NCI-H1417 treated with DMSO at 0.1 percent for 48 hours (cell line): ENCODE results near the gene FTSJ3.

ENCODE experiments used
- DNase-seq: peaks from one replicate; lab custom pipeline; 2025; lab: John Stamatoyannopoulos, UW

The FTSJ3 gene

GRCh38 chr17:63785556-63785955 lies 41.9 kb downstream of the FTSJ3 start:
- DNase-seq = no peak

GRCh38 chr17:63783522-63783921 lies 43.9 kb downstream of the FTSJ3 start:
- DNase-seq = no peak

DNA sequence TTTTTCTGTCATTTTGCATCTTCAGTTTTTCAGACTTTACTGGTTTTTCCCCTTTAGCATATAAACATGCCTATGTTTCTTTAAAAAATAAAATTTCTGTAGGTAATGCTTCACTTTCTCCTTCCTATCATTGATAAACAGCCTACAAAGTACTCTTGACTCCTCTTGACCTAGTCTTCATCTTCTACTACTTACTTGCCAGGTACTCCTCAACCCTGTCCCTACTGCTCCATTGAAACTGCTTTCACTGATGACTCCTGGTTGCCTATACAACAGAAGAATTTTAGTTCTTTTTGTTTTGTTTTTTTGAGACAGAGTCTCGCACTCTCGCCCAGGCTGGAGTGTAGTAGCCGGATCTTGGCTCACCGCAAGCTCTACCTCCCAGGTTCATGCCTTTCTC lies 46.5 kb downstream of the FTSJ3 start:
- DNase-seq = no peak

- DNase-seq = no peak
These were observed 47.0 kb downstream of the FTSJ3 start for GRCh38 chr17:63780507-63780906.

GRCh38 chr17:63775420-63775819 lies 52.0 kb downstream of the FTSJ3 start:
- DNase-seq = no peak

DNA sequence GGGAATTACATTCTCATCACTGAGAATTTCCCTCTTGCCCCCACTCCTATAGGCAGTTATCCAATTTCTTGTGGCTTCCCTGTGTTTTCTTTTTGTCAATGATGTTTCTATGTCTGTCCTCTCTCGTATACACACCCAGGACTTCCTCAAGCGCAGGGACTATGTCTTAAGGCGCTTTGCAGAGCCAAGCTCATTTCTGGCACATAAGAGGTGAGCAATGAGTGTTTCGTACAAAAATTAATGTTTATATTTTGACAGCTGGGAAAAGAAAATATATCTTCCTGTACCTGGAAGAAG lies 52.5 kb downstream of the FTSJ3 start:
- DNase-seq = no peak

GRCh38 chr17:63774141-63774968 lies 53.1 kb downstream of the FTSJ3 start, which contains the start of gene DDX42:
Gene DDX42, plus strand, starts transcription at chr17:63774170. Its CDS starts 12,880 bp downstream, at chr17:63787050.
- DNase-seq = no peak

- DNase-seq = peak; percentile 92
These were observed 54.0 kb downstream of the FTSJ3 start, which contains the start of gene CCDC47 for GRCh38 chr17:63773272-63774140. Gene CCDC47, minus strand, starts transcription at chr17:63773597. Its CDS starts 7,422 bp downstream, at chr17:63766175.

- no peak for DNase-seq
These were observed 54.6 kb downstream of the FTSJ3 start for GRCh38 chr17:63772801-63773271.
